ENCODE measurements around the gene PIGC.

Gene PIGC

DNA sequence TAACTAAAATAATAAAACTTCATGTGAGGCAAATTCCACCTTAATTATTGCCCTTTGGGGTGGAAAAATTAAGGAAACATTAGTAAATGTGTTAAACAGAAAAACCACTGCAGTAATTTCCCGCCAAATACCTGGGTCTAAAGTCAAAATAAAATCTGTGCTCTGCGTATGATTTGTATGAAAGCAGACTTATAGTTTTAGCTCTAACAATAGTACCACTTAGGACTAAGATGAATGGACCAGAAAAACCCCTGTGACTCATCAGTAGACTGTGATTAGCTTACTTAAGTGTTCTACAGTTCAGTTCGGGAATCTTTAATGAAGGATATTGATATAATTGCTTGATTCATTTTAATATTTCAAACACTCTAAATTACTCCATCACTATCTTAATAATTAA is 46.6 kb downstream of the PIGC start:
- no peak for DNase-seq

DNA sequence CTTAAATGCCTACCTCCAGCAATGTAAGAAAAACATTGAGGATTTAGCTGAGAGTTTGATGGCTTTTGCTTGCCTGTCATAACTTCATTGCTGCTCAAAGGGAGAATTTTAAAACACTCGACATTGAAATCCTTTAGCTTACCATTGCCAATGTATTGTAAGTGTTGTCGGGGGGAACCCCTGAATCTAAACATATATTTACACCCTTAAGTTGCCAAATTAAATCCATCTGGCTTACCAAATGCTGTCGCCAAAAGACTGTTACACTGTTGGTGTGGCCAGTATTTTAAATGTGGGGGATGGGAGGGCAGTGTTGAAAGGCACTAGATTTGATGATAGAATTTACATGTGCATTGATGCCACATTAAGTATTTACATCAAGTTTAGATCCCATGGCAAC is 48.3 kb downstream of the PIGC start:
- DNase-seq, result no peak

DNA sequence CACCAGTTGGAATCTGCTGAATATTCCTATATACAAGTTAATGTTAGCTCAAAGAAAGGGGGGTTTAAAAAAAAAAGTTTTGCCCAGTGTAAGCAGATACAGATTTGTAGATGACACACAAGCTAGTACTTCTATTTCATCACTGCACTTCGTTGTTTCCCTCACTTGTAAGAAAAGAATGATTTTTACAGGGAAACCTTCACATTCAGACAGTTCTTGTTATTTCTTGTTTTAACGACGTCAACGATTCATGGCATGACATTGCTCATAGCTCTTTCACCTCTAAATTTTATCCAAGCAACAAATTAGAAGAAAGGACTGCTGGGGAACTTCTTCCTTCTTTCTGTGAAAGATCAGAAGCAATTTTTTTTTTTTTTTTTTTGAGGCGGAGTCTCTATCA is 49.1 kb downstream of the PIGC start:
- DNase-seq, result no peak

DNA sequence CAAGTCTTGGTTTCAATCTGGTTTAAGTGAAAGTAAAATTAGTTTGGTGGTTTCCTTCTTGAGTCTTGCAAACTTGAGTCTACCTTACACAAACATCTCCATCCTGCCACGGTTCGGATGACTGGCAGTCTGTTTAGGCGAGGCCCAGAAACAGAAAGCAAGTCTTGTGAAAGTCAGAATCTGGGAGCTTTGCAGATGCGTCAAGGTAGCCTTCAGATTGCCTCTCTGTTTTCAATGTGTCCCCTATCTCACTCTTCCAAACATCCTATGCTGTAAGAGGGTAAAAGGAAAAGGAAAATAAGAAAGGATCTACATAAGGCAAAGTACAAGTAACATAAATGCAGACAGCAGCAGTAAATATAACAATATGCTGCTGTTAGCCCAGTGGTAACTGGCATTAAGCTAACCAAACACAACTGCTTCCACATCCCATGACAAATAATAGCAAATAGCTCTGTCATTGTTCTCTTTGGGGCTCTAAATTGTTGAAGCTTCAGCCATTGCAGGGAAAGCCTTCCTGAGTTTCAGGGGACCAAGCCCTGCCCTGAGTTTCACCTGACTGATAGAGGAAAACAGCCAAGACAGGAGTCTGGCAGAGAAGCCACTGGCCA is 49.6 kb downstream of the PIGC start:
- DNase-seq, result peak; percentile 43

DNA sequence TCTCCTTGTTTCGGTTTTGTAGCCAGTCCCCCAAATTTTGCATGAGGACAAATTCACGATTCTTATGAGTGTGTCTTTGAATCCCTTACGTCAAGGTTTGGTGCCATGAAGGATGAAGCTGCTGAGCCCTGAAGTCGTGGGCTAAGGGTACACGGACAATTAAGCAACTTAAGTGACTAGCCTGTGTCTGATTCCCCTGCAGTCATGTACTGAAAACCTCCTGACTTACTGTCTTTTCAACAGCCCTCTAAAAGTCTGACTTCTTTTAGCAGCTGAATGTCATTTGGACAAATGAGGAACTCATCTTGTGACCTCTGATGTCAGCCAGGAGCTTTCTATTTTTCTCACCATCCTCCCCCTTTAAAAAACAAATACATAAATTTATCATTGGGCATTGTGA is 50.5 kb downstream of the PIGC start:
- DNase-seq, result no peak

DNA sequence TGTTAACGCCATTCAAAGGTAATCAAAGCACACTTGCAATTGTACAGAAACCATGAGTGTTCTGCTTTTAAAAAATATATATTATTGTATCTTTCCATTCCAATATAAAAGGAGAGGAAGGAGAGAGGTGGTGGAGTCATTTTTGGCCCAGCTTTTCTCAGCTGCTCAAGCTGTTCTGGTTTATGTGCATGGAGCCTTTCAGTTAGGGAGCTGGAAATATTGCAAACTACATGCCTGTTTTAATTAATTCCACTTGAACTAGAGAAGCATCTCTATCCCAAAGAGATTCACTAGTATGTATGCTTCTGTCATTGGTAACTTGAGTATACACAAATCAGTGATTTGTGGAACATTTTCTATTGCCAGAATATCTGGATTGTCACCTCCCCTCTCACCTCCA is 51.9 kb downstream of the PIGC start:
- no peak for DNase-seq
